H1 (cell line): ENCODE results near the gene TSHR. TPM values are rescaled to one million over a fixed set of nuclear protein-coding genes. Genes with fewer than 3 reads are reported as not detected.

ENCODE experiments used
- EP300 ChIP-seq, 2 experiments: IDR thresholded peaks; 1 replicate in 1 of 2; 2 replicates in 1 of 2; pipeline ENCODE4 v1.6.1; 2011 to 2012; ENCODE audit warnings: low read depth in 2 of 2, low read length in 2 of 2, mild to moderate bottlenecking in 2 of 2, borderline replicate concordance in 1 of 2, inconsistent platforms in 1 of 2, moderate library complexity in 1 of 2
- MAX ChIP-seq: IDR thresholded peaks from 2 replicates; pipeline ENCODE4 v1.6.1; 2012; ENCODE audit warnings: inconsistent platforms
- polyA plus RNA-seq, 7 experiments: library from polyadenylated mRNA; depleted of rRNA in 3 of 7; stranded (reverse) in 5 of 7; unstranded in 2 of 7; fragments of >200 nt in 5 of 7; fragments of 200-250 nt in 2 of 7; gene quantifications; 1 replicate in 5 of 7; 2 replicates in 1 of 7; 4 replicates in 1 of 7; pipeline versions ENCODE4 v1.2.1 to v1.2.3, GENCODE V29; 2011 to 2013; ENCODE audit warnings: missing spikeins in 2 of 7, mixed read lengths in 2 of 7
- total RNA-seq: library from RNA; stranded (reverse); fragmentation: NEBNext Ultra II Directional; extraction: Animal tissue kit (Norgen Biotek cat#: 25700); gene quantifications from 2 replicates; pipeline ENCODE4 v1.2.1, GENCODE V29; 2021

The TSHR gene
- total and polyA plus RNA-seq, 2 of the 8 experiments (the other 6 are each of a cell fraction or from before 2014, with no cell fraction given) = 0.27 TPM; not detected in 1

- TF ChIP-seq MAX (no peak), EP300 (IDR thresholded peaks at IDR 0.05; ENCODE audit: borderline replicate concordance in 1 of 2, low read depth in 2 of 2, low read length in 2 of 2) (no peak)
Observed at GRCh38 chr14:80940146-80940545, 15.3 kb upstream of the TSHR start (continued).
